D721Med (cell line): ENCODE measurements around the gene RELL1.

Experiments
- DNase-seq: peaks from one replicate; pipeline ENCODE4 v3.0.0; 2011; ENCODE audit warnings: low spot score; ENCODE audit not compliant: insufficient read length
- FAIRE-seq: peaks from 2 replicates; lab custom pipeline; 2011; peaks lifted over from hg19 to GRCh38; lab: Jason Lieb, UNC
- CTCF ChIP-seq: IDR thresholded peaks from 2 replicates; pipeline ENCODE4 v1.5.1; 2012; ENCODE audit warnings: mild to moderate bottlenecking, control low read depth; ENCODE audit not compliant: insufficient read depth; ENCODE audit errors: missing control alignments

Gene RELL1

GRCh38 chr4:37603070-37603468 is 83.1 kb downstream of the RELL1 start:
- FAIRE-seq, result no peak
- peak; percentile 92 for TF ChIP-seq CTCF
- DNase-seq, result peak; percentile 45

DNA sequence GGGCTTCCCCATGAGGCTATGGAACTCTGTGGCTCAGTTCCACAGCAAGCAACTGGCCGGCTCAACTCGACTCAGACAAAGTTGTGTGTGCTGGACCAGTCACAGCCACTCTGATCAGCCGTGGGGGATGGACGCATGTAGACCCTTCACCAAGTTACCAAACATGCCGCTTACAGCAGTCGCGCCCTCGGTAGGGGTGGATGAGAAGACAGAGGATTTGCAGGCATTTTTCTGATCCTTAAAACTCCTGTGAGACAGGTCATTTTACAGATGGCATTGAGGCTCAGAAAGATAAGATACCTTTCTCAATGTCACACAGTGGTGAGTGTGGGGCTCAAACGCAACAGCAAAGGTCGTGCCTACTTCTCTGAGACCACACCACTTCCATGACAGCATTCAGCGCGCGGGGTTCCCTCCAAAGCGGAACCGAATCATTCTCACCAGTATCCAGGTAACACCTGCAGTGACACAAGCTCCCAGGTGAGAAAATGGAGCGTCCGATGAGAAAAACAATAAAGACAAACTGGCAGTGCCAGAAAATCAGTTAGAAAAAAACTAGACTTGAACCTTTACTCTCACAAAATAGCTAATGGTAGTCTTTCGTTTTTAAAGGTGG is 83.6 kb downstream of the RELL1 start:
- no peak for TF ChIP-seq CTCF
- DNase-seq (no peak), FAIRE-seq (no peak)

- DNase-seq (no peak), FAIRE-seq (no peak)
- TF ChIP-seq CTCF, result no peak
These were observed 84.6 kb downstream of the RELL1 start for GRCh38 chr4:37601531-37601930.

DNA sequence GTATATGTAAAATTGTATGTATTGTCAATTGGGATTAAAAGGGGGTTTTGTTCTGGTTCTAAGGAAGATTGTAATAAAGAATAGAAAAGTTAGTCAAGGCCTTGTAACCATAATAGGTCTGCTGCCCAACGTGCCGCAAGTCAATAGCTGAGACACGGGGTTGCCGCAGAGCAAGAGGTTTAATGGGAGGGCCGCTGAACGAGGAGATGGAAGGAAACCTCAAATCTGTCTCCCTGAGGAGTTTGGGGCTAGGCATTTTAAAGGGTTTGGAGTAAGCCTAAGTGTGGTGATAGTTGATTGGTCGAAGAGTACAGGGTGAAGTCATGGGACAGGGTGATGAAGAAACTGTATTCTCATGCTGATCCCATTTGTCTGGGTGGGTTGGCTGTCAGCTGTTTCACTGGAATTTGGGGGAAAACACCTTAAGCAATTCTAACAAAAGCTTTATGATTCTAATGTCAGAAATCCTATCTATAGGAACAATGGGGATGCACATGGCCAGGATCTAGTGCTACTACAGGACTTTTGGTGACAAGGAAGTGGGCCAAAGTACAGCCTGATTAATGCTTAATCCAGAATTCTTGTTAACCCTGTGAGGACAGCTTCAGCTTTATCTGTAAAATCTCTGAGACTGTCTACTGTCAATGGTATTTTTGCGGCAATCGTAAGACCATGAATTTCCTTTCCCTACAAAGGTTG is 86.9 kb downstream of the RELL1 start:
- no peak for FAIRE-seq
- no peak for DNase-seq
- TF ChIP-seq CTCF, result no peak

- no peak for FAIRE-seq
- DNase-seq, result no peak
- TF ChIP-seq CTCF, result no peak
These were observed 89.1 kb downstream of the RELL1 start for GRCh38 chr4:37597034-37597433.

- DNase-seq, result no peak
- no peak for TF ChIP-seq CTCF
- FAIRE-seq, result no peak
These were observed 90.1 kb downstream of the RELL1 start for GRCh38 chr4:37595875-37596680.
